Calu3 (cell line): Measurements from ENCODE around the gene PBX4. TPM values are rescaled to one million over a fixed set of nuclear protein-coding genes. Genes with fewer than 3 reads are reported as not detected.

Experiments used
- BruUV-seq: library from RNA; stranded (reverse); fragments of 400-500 nt; replicated peaks from 2 replicates; lab custom pipeline; 2021; lab: Mats Ljungman, UMichigan
- CTCF ChIA-PET: fragments of 300-600 bp; sonication (Branson Sonifier 250); formaldehyde crosslinking; loops from one replicate; lab custom pipeline; 2022; ENCODE audit warnings: antibody characterized with exemption; lab: Charles Lee
- DNase-seq: peaks from one replicate; pipeline ENCODE4 v3.0.0; 2022
- H3K27ac Mint-ChIP-seq: one replicate; pipeline ENCODE4 v1.8.0; 2022; ENCODE audit warnings: mixed read lengths; ENCODE audit not compliant: unreplicated experiment
- H3K27me3 Mint-ChIP-seq: one replicate; pipeline ENCODE4 v1.8.0; 2022; ENCODE audit warnings: mixed read lengths; ENCODE audit not compliant: unreplicated experiment
- H3K36me3 Mint-ChIP-seq: one replicate; pipeline ENCODE4 v1.8.0; 2022; ENCODE audit warnings: mild to moderate bottlenecking, moderate library complexity, mixed read lengths; ENCODE audit not compliant: insufficient read depth, unreplicated experiment
- H3K4me1 Mint-ChIP-seq: one replicate; pipeline ENCODE4 v1.8.0; 2022; ENCODE audit warnings: mild to moderate bottlenecking, low read depth, mixed read lengths; ENCODE audit not compliant: unreplicated experiment
- H3K4me3 Mint-ChIP-seq: one replicate; pipeline ENCODE4 v1.8.0; 2022; ENCODE audit warnings: mild to moderate bottlenecking, low read depth, moderate library complexity, mixed read lengths; ENCODE audit not compliant: unreplicated experiment
- H3K9me3 Mint-ChIP-seq: one replicate; pipeline ENCODE4 v1.8.0; 2022; ENCODE audit warnings: low read depth, mixed read lengths; ENCODE audit not compliant: unreplicated experiment
- intact Hi-C: fragments of 100-400 bp; cut with micrococcal nuclease; formaldehyde crosslinking; loops from one replicate; pipeline ENCODE4 v1.10.0; 2022; ENCODE audit not compliant: unreplicated experiment
- total RNA-seq: library from RNA; stranded (reverse); gene quantifications from 2 replicates; pipeline ENCODE4 v1.2.3, GENCODE V29; 2022
- TF ChIP-seq, protein P1 (sequence below): fragments of 200-600 bp; IDR thresholded peaks from one replicate; pipeline ENCODE4 v1.8.0; 2022; ENCODE audit warnings: antibody characterized with exemption; ENCODE audit not compliant: unreplicated experiment

Gene PBX4
- total RNA-seq, 1 experiment from 2014 or later = 6.0 TPM

GRCh38 chr19:19535311-19536191, 82.9 kb downstream of the PBX4 start:
- Mint-ChIP-seq H3K9me3 (peaks cover 5% of the 10 kb centered on the region), H3K36me3 (peaks cover 22% of the 10 kb centered on the region), H3K4me1 (peaks cover 10% of the 10 kb centered on the region), H3K27me3 (peaks cover 12% of the 10 kb centered on the region), H3K27ac (no peak overlapping the region), H3K4me3 (no peak overlapping the region)
- DNase-seq = no peak
- BruUV-seq = no TSS peak
- TF ChIP-seq, protein P1, sequence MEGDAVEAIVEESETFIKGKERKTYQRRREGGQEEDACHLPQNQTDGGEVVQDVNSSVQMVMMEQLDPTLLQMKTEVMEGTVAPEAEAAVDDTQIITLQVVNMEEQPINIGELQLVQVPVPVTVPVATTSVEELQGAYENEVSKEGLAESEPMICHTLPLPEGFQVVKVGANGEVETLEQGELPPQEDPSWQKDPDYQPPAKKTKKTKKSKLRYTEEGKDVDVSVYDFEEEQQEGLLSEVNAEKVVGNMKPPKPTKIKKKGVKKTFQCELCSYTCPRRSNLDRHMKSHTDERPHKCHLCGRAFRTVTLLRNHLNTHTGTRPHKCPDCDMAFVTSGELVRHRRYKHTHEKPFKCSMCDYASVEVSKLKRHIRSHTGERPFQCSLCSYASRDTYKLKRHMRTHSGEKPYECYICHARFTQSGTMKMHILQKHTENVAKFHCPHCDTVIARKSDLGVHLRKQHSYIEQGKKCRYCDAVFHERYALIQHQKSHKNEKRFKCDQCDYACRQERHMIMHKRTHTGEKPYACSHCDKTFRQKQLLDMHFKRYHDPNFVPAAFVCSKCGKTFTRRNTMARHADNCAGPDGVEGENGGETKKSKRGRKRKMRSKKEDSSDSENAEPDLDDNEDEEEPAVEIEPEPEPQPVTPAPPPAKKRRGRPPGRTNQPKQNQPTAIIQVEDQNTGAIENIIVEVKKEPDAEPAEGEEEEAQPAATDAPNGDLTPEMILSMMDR = no peak
- intact Hi-C loops = loop anchor here (10.0 kb wide), 1 partner anchor 419 kb away; no protein-coding TSS in a partner anchor
- CTCF ChIA-PET = no interaction called here

GRCh38 chr19:19534556-19535265, 83.8 kb downstream of the PBX4 start:
- intact Hi-C loops = loop anchor here (10.0 kb wide), 1 partner anchor 420 kb away; no protein-coding TSS in a partner anchor
- Mint-ChIP-seq H3K27me3 (peaks cover 12% of the 10 kb centered on the region), H3K27ac (peak overlapping the region; percentile 13), H3K4me1 (peaks cover 10% of the 10 kb centered on the region), H3K9me3 (peaks cover 5% of the 10 kb centered on the region), H3K4me3 (no peak overlapping the region), H3K36me3 (peaks cover 25% of the 10 kb centered on the region)
- no TSS peak for BruUV-seq
- TF ChIP-seq, protein P1 = no peak
- DNase-seq = no peak
- CTCF ChIA-PET = no interaction called here

GRCh38 chr19:19533841-19534240, 84.6 kb downstream of the PBX4 start:
- H3K4me3 Mint-ChIP-seq = no peak overlapping the region
- peak overlapping the region; percentile 13 for H3K27ac Mint-ChIP-seq
- peaks cover 10% of the 10 kb centered on the region for H3K4me1 Mint-ChIP-seq
- intact Hi-C loops = loop anchor here (10.0 kb wide), 1 partner anchor 421 kb away; no protein-coding TSS in a partner anchor
- peaks cover 8% of the 10 kb centered on the region for H3K27me3 Mint-ChIP-seq
- peaks cover 5% of the 10 kb centered on the region for H3K9me3 Mint-ChIP-seq
- no TSS peak for BruUV-seq
- TF ChIP-seq, protein P1 = no peak
- H3K36me3 Mint-ChIP-seq = peaks cover 31% of the 10 kb centered on the region
- DNase-seq = no peak
- CTCF ChIA-PET = no interaction called here
